CD4-positive, alpha-beta T cell (primary cell): ENCODE data around the gene POLR3GL. TPM values are rescaled to one million over a fixed set of nuclear protein-coding genes. Genes with fewer than 3 reads are reported as not detected.
A peak's percentile ranks its signal among the peaks of the same experiment; 100 is the strongest.
"Not testable (repeated sequence)": the region's sequence is repeated elsewhere in the genome, so short reads cannot be mapped to it uniquely, and the experiment has no call there.

ENCODE experiments used
- ATAC-seq: fragments of 200-7000 bp; cut with Tn5 transposase; one replicate; pipeline ENCODE4 v1.10.0; 2022; ENCODE audit warnings: mild to moderate bottlenecking; ENCODE audit not compliant: poor library complexity
- CTCF ChIA-PET: fragments of 350-600 bp; sonication (Branson Sonifier 250); formaldehyde crosslinking; loops from one replicate; lab custom pipeline; 2021; ENCODE audit warnings: antibody characterized with exemption, inconsistent platforms; lab: Charles Lee
- POLR2A ChIA-PET: fragments of 350-600 bp; sonication (Branson Sonifier 250); formaldehyde crosslinking; loops from one replicate; lab custom pipeline; 2021; ENCODE audit warnings: antibody characterized with exemption, inconsistent platforms; lab: Charles Lee
- DNase-seq, 14 experiments: peaks; one replicate each; pipeline ENCODE4 v3.0.0-alpha.2; 2013 to 2020; ENCODE audit warnings: mixed read lengths in 2 of 14
- H3K27ac ChIP-seq, 2 donors: one replicate each; pipeline versions ENCODE4 v1.5.1 to v1.7.0; 2013; ENCODE audit warnings: low read length in 2 of 2, low read depth in 1 of 2, mild to moderate bottlenecking in 1 of 2
- H3K27me3 ChIP-seq, 2 experiments: 1 replicate in 1 of 2; 2 replicates in 1 of 2; pipeline versions ENCODE4 v1.6.1 to v1.7.0; 2013; ENCODE audit warnings: low read length in 2 of 2, control low read depth in 1 of 2, mild to moderate bottlenecking in 1 of 2, moderate library complexity in 1 of 2; ENCODE audit not compliant: insufficient read depth in 2 of 2, control insufficient read depth in 1 of 2
- H3K36me3 ChIP-seq: one replicate; pipeline ENCODE4 v1.6.1; 2013; ENCODE audit warnings: low read length, control low read depth; ENCODE audit not compliant: insufficient read depth
- H3K4me1 ChIP-seq: one replicate; pipeline ENCODE4 v1.6.1; 2013; ENCODE audit warnings: low read length, control low read depth; ENCODE audit not compliant: insufficient read depth
- H3K4me3 ChIP-seq: one replicate; pipeline ENCODE4 v1.5.1; 2013; ENCODE audit warnings: mild to moderate bottlenecking, low read length, moderate library complexity
- H3K9me3 ChIP-seq, 2 experiments: 1 replicate in 1 of 2; 2 replicates in 1 of 2; pipeline versions ENCODE4 v1.6.1 to v1.7.0; 2013; ENCODE audit warnings: low read length in 2 of 2, mild to moderate bottlenecking in 2 of 2, control low read depth in 1 of 2, moderate library complexity in 1 of 2; ENCODE audit not compliant: control insufficient read depth in 1 of 2, insufficient read depth in 1 of 2
- H3K27ac Mint-ChIP-seq: one replicate; pipeline ENCODE4 v1.8.0; 2020; ENCODE audit warnings: mixed read lengths
- H3K27me3 Mint-ChIP-seq: one replicate; pipeline ENCODE4 v1.8.0; 2021; ENCODE audit warnings: mixed read lengths
- H3K36me3 Mint-ChIP-seq: one replicate; pipeline ENCODE4 v1.8.0; 2021; ENCODE audit warnings: low read depth, mixed read lengths
- H3K4me1 Mint-ChIP-seq: one replicate; pipeline ENCODE4 v1.8.0; 2021; ENCODE audit warnings: low read depth, mixed read lengths
- H3K4me3 Mint-ChIP-seq: one replicate; pipeline ENCODE4 v1.8.0; 2020; ENCODE audit warnings: mild to moderate bottlenecking, mixed read lengths
- H3K9me3 Mint-ChIP-seq: one replicate; pipeline ENCODE4 v1.8.0; 2020; ENCODE audit warnings: mixed read lengths
- CTCF ChIP-seq: fragments of 200-600 bp; IDR thresholded peaks from one replicate; pipeline ENCODE4 v1.8.0; 2022; ENCODE audit warnings: antibody characterized with exemption, mild to moderate bottlenecking
- intact Hi-C, 2 experiments: fragments of 100-400 bp; cut with DNase I in 1 of 2; cut with micrococcal nuclease in 1 of 2; formaldehyde crosslinking; loops; one replicate each; pipeline versions ENCODE4 v1.15.1 to v1.9.0; 2023 to 2025; cut with DNase I, micrococcal nuclease
- total RNA-seq, 174 experiments: library from RNA in 2 of 174; stranded (reverse) in 2 of 174; gene quantifications; one replicate each; pipeline ENCODE4 v1.2.3 and lab custom pipeline; 2021 to 2026

The POLR3GL gene
- total RNA-seq, 2 experiments from 2014 or later, result 17.2 to 17.8 TPM

- no peak for TF ChIP-seq CTCF
- H3K4me1 Mint-ChIP-seq, result peaks cover 47% of the 10 kb centered on the region
These were observed 45.2 kb upstream of the POLR3GL start for GRCh38 chr1:145918992-145919939.

GRCh38 chr1:145920297-145920696 lies 44.2 kb upstream of the POLR3GL start:
- Histone ChIP-seq H3K36me3 (peaks cover 24% of the 10 kb centered on the region), H3K4me1 (peaks cover 31% of the 10 kb centered on the region)
- H3K27me3 Mint-ChIP-seq, POLR2A ChIA-PET, ATAC-seq, CTCF ChIA-PET, H3K27me3 ChIP-seq, H3K4me3 ChIP-seq, H3K9me3 Mint-ChIP-seq, DNase-seq, intact Hi-C loops, H3K27ac ChIP-seq, H3K9me3 ChIP-seq: not testable (repeated sequence)
- Mint-ChIP-seq H3K4me3 (peak overlapping the region; percentile 85), H3K27ac (peak overlapping the region; percentile 92), H3K36me3 (peaks cover 50% of the 10 kb centered on the region), H3K4me1 (peaks cover 47% of the 10 kb centered on the region)

More at GRCh38 chr1:145918992-145919939, 45.2 kb upstream of the POLR3GL start:
- peak overlapping the region; percentile 92 for H3K27ac Mint-ChIP-seq
- H3K4me3 Mint-ChIP-seq, result peak overlapping the region; percentile 94
- ChIA-PET POLR2A (interaction anchor here (0.7 to 4.4 kb wide), 18 partner anchors 8 to 118 kb away, joined by 3 to 84 read pairs (median 7); partner anchors contain the start of genes ANKRD34A, LIX1L, NUDT17 and PIAS3), CTCF (interaction anchor here (1.4 to 1.7 kb wide), 4 partner anchors 8 to 60 kb away, joined by 3 to 9 read pairs (median 4); partner anchors contain the start of genes PIAS3 and RBM8A)
- H3K4me3 ChIP-seq, result peak overlapping the region; percentile 87
- peaks cover 59% of the 10 kb centered on the region for H3K36me3 Mint-ChIP-seq
- DNase-seq (peak in 4 of 14 experiments; percentile 8 to 55 (median 28)), ATAC-seq (no peak)
- no peaks in the 10 kb centered on the region for H3K9me3 ChIP-seq
- H3K27ac ChIP-seq, result peak overlapping the region; percentile 49 to 60
- no peaks in the 10 kb centered on the region for H3K27me3 Mint-ChIP-seq
- H3K27me3 ChIP-seq, result no peaks in the 10 kb centered on the region
- peaks cover 31% of the 10 kb centered on the region for H3K36me3 ChIP-seq
- H3K4me1 ChIP-seq, result peaks cover 31% of the 10 kb centered on the region
- H3K9me3 Mint-ChIP-seq, result no peaks in the 10 kb centered on the region
- intact Hi-C loops, result loop anchor here (1.0 to 5.0 kb wide), 6 partner anchors 8 to 88 kb away; partner anchors contain the start of genes LIX1L (in 2 of the 2), PIAS3 (in 2 of the 2), RBM8A (in 1 of the 2) and TXNIP (in 1 of the 2)

GRCh38 chr1:145922266-145922665 lies 42.2 kb upstream of the POLR3GL start:
- CTCF ChIA-PET, result no interaction called here
- no peaks in the 10 kb centered on the region for H3K27me3 ChIP-seq
- no peak overlapping the region for H3K27ac ChIP-seq
- no peak for ATAC-seq
- no peak overlapping the region for H3K27ac Mint-ChIP-seq
- H3K9me3 Mint-ChIP-seq, result no peaks in the 10 kb centered on the region
- no peak overlapping the region for H3K4me3 Mint-ChIP-seq
- POLR2A ChIA-PET, result interaction anchor here (1.0 kb wide), 2 partner anchors 42 to 76 kb away, joined by 3 read pairs; partner anchors contain the start of gene POLR3GL
- H3K9me3 ChIP-seq, result no peaks in the 10 kb centered on the region
- H3K4me1 ChIP-seq, result peaks cover 37% of the 10 kb centered on the region
- DNase-seq, result no peak
- intact Hi-C loops, result no loop called here
- peaks cover 42% of the 10 kb centered on the region for H3K4me1 Mint-ChIP-seq
- H3K36me3 ChIP-seq, result peaks cover 23% of the 10 kb centered on the region
- no peaks in the 10 kb centered on the region for H3K27me3 Mint-ChIP-seq
- H3K36me3 Mint-ChIP-seq, result peaks cover 35% of the 10 kb centered on the region
- no peak overlapping the region for H3K4me3 ChIP-seq
- TF ChIP-seq CTCF, result no peak
